Activated T-helper 9 cell treated with anti-CD3 and anti-CD28 coated beads, Interleukin-2, amount 50 U/mL, for 16 hours (primary cell): ENCODE results near the gene PFKL.
"Not testable (repeated sequence)": the region's sequence is repeated elsewhere in the genome, so short reads cannot be mapped to it uniquely, and the experiment has no call there.

ENCODE experiments used
- DNase-seq: peaks from one replicate; pipeline ENCODE4 v3.0.0-alpha.2; 2020; ENCODE audit warnings: low read depth

PFKL gene

DNA sequence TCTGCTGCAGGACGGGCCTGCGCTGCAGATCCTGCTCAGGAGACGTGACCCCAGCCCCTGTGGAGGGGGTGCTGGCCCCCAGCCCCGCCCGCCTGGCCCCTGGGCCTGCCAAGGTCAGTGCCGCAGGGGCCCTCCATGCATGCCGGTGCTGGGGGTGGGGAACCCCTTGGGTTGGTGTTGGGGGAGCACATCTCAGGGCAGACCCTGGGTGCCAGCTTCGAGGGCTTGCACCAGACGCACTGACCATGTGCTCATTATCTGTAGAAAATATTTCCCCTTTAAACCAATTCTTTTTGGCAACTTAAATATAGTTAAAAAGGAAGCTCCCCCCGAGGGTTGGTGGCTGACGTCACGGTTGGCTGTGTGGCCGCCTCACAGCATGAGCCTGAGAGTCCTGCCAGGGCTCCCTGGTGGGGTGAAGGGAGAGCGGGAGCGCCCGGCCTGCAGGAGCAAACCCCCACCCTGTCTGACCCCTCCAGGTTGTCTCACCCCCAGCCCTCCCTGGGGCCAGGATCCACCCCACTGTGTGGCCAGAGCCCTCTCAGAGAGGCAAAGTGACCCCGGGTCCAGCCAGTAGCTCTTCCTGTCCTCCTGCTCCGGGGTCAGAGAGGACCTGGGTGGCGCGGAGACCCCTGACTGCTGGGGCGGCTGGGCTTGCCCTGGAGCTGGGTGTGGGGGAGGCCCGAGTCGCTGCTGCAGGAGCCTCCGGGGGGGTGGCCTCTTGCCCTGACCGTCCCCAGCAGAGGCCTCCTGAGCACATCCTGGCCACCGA lies 5.3 kb upstream of the PFKL start:
- DNase-seq, result no peak

GRCh38 chr21:44295163-44295573 lies 4.7 kb upstream of the PFKL start:
- DNase-seq, result no peak

GRCh38 chr21:44295646-44296045 lies 4.2 kb upstream of the PFKL start:
- no peak for DNase-seq

DNA sequence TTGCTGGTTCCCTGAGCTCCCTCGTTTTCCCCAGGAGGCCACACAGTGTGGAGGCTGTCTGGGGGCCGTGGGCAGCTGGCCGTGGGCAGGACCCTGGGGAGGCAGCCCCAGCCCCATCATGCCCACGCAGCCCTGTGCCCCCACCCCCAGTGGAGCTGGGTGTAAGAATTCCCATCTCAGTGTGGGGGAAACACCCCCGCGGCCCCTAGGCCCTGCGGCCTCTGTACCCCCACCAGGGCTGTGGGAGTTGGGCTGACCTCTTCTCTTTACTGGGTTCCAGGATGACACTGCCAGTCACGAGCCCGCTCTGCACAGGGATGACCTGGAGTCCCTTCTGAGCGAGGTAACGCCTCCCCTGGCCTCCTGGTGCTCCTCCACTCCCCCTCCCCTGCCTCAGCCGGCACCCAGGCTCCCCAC lies 3.7 kb upstream of the PFKL start:
- DNase-seq, result no peak

- no peak for DNase-seq
These were observed 2.9 kb upstream of the PFKL start for GRCh38 chr21:44296916-44297315.

- DNase-seq, result peak; percentile 65
These were observed 2.1 kb upstream of the PFKL start for GRCh38 chr21:44297525-44298290.

DNA sequence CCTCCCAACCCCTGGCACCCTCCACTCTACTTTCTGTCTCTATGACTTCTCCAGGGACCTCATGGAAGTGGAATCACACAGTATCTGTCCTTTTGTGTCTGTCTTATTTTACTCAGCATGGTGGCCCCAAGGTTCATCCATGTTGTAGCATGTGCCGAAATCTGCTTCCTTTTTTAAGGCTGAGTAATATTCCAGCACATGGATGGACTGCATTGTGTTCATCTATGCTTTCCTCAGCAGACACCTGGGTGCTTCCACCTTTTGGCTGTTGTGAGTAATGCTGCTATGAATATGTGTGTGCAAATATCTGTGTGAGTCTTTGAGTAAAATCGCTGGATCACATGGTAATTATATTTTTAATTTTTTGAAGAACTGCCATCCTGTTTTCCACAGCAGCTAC lies 1.6 kb upstream of the PFKL start:
- DNase-seq, result no peak

GRCh38 chr21:44299085-44299457 lies 782 bp upstream of the PFKL start:
- no peak for DNase-seq

DNA sequence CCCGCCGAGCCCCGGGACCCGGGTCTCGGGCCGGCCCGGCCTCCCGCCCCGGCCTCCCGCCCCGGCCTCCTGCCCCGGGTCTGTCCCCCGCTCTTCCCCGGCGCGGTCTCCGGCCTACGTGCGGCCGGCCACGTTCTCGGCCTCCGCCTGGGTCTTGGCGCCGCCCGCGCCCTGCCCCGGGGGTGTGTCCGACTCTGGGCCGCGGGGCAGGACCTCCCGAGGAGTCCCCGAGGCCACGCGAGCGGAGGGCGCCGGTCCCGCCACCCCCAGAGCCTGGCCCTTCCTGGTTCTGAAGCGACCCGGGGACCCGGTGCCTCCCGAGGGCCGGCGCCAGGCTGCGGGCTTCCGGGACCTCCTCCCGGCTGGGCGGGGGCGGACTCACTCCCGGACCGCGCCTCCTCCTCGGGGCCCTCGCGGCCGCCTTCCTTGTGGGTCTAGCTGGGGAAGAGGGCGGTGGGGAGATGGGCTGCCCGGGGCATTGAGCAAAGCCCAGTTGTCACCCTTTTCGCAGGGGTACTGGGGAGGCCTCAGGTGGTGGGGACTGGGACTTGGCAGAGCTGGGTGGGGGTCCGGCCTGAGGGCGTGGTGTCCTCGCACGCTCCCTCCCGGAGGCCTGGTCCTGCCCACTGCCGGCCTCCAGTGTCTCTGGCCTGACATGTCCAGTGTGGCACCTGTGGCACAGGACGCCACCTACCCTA lies 558 bp downstream of the PFKL start:
- DNase-seq, result peak; percentile 46

- no peak for DNase-seq
These were observed 1.3 kb downstream of the PFKL start for GRCh38 chr21:44301141-44301540.

GRCh38 chr21:44301961-44302406 lies 2.1 kb downstream of the PFKL start:
- DNase-seq, result no peak

GRCh38 chr21:44302573-44303401 lies 2.9 kb downstream of the PFKL start:
- not testable (repeated sequence) for DNase-seq

DNA sequence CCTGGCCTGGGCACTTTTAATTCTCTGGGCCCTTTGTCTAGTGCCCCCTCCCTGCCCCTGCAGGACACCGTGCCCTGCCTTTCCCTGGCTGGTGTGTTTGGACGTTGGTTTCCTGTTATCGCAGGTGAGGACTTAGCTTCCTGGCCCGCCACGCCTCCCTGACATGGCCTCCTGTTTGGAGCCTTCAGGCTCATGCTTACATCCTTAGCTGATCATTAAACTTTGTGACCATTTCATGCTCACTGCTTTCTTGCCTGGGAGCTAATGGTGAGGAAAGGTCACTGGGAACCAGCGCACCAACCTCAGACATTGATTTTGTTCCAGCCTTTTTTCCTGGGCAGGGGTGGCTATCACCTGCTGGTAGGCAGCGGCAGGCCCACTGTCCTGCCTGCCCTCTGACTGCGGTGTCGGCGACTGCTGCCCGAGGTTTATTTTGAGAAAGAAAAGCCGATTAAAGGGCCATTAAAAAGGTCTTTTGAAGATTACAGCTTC lies 3.7 kb downstream of the PFKL start:
- no peak for DNase-seq

GRCh38 chr21:44304011-44304616 lies 4.3 kb downstream of the PFKL start:
- no peak for DNase-seq

GRCh38 chr21:44304877-44305293 lies 5.0 kb downstream of the PFKL start:
- DNase-seq, result peak; percentile 25

- no peak for DNase-seq
These were observed 5.8 kb downstream of the PFKL start for GRCh38 chr21:44305691-44306090.

DNA sequence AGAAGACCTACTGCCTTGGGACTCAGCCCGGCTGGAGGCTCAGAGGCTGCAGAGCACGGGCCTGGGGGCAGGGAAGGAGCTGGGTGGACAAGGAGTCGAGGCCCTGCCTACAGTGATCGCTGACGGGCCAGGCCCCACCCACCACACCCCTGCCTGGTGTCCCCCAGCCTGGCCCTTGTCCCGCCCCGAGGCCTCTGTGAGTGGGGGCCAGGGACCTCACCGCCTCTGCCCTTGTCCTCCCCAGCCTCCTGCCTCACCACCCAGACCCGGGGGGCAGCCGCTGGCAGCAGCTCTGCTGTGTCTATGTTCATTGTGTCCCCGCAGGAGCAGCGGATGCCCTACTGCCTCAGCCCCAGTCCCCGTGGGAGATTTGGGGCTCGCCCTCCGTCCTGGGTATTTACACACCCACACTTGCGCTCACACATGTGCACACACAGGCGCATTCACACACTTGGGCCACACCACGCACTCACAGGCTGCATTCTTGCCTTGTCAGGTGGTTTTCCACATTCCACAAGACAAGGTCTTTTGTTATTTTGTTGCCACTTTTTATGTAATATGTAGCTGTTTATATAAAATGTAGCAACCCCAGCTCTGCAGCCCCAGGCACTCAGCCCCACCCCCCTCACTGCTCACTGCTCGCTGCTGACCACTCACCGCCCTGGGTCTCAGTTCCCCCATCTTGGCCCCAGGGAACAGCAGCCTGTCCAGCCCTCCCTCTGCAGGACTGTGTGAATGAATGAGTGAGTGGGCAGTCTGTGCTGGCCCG lies 7.3 kb downstream of the PFKL start:
- no peak for DNase-seq

- DNase-seq, result no peak
These were observed 11.0 kb downstream of the PFKL start for GRCh38 chr21:44310628-44311507.

GRCh38 chr21:44312089-44312488 lies 12.2 kb downstream of the PFKL start:
- DNase-seq, result no peak
